K562 (cell line): ENCODE results near the gene AKT1. TPM values are rescaled to one million over a fixed set of nuclear protein-coding genes. Genes with fewer than 3 reads are reported as not detected.

ENCODE experiments used
- CBFA2T3 ChIP-seq: fragments of 450-650 bp; IDR thresholded peaks from 2 replicates; pipeline ENCODE4 v1.6.1; 2017
- CBX1 ChIP-seq: sonication (generic); IDR thresholded peaks from 2 replicates; pipeline ENCODE4 v1.6.1; 2016; ENCODE audit warnings: antibody characterized with exemption, low read depth, mild to moderate bottlenecking
- HCFC1 ChIP-seq: IDR thresholded peaks from 2 replicates; pipeline ENCODE4 v1.6.1; 2012; ENCODE audit warnings: low read depth, low read length, improper control_type of control experiment
- HMG20A ChIP-seq: fragments of 450-650 bp; formaldehyde crosslinking; conservative IDR thresholded peaks from 2 replicates; pipeline ENCODE4 v1.4.0; 2020; ENCODE audit warnings: mild to moderate bottlenecking, mixed read lengths
- HOXB6 ChIP-seq: fragments of 250-450 bp; sonication (Bioruptor Pico); IDR thresholded peaks from 2 replicates; pipeline ENCODE4 v1.5.1; 2022; ENCODE audit warnings: mild to moderate bottlenecking, borderline replicate concordance
- MGA ChIP-seq: fragments of 450-650 bp; IDR thresholded peaks from 2 replicates; pipeline ENCODE4 v1.6.1; 2016; ENCODE audit warnings: mild to moderate bottlenecking, moderate library complexity
- PCBP1 ChIP-seq: fragments of 200-400 bp; formaldehyde crosslinking; IDR thresholded peaks from 2 replicates; pipeline ENCODE4 v1.6.1; 2018; ENCODE audit warnings: mild to moderate bottlenecking, low read depth, low read length; ENCODE audit not compliant: poor library complexity, severe bottlenecking
- PML ChIP-seq: IDR thresholded peaks from 2 replicates; pipeline ENCODE4 v1.6.1; 2012; ENCODE audit warnings: low read length, inconsistent platforms
- SP1 ChIP-seq: sonication (generic); formaldehyde crosslinking; IDR thresholded peaks from 2 replicates; pipeline ENCODE4 v1.8.1; 2022; ENCODE audit warnings: mild to moderate bottlenecking, missing genetic modification reagents
- polyA plus RNA-seq, 8 experiments: library from polyadenylated mRNA; depleted of rRNA in 4 of 8; stranded (reverse) in 5 of 8; unstranded in 3 of 8; fragments of >200 nt; fragmentation: Nextera tagmentation in 2 of 8; fragmentation: Illumina TruSeq in 1 of 8; extraction: Ambion mirVana in 2 of 8; extraction: Trizol in 1 of 8; gene quantifications; 2 replicates each; pipeline versions ENCODE4 v1.2.1 to v1.2.3, GENCODE V29; 2011 to 2014; ENCODE audit warnings: inconsistent platforms in 1 of 8, missing spikeins in 1 of 8
- total RNA-seq, 7 experiments: library from RNA; depleted of rRNA in 6 of 7; stranded (reverse); fragments of >200 nt in 6 of 7; fragmentation: Illumina TruSeq in 2 of 7; extraction: Trizol in 2 of 7; gene quantifications; 2 replicates each; pipeline versions ENCODE4 v1.2.1 to v1.2.3, GENCODE V29; 2011 to 2021; ENCODE audit warnings: low replicate concordance in 1 of 7

The AKT1 gene
- total and polyA plus RNA-seq, 9 of the 15 experiments (the other 6 are each of a cell fraction or from before 2014, with no cell fraction given): 0.49 to 132 (median 75.1) TPM

- TF ChIP-seq MGA (no peak), HCFC1 (no peak), CBFA2T3 (no peak), HOXB6 (CRISPR knock-in tag) (no peak), HMG20A (CRISPR knock-in tag) (no peak), SP1 (0 out of 2 replicates have a peak, but pooled peaks have one; percentile 26), PCBP1 (no peak), CBX1 (no peak), PML (no peak)
Observed at GRCh38 chr14:104804481-104805325, 9.2 kb upstream of the AKT1 start (continued).
